GM12878 (cell line): ENCODE data around the gene MPRIP.

Source experiments
- BRCA1 ChIP-seq: IDR thresholded peaks from 2 replicates; pipeline ENCODE4 v1.6.1; 2011; ENCODE audit warnings: low read depth, low read length, improper control_type of control experiment
- CEBPZ ChIP-seq: fragments of 150-350 bp; IDR thresholded peaks from 2 replicates; pipeline ENCODE4 v1.6.1; 2016; ENCODE audit warnings: low read depth, low read length
- CHD1 ChIP-seq: IDR thresholded peaks from 2 replicates; pipeline ENCODE4 v1.6.1; 2012; ENCODE audit warnings: low read depth, low read length, improper control_type of control experiment
- CTCF ChIP-seq, 3 experiments: IDR thresholded peaks in 2 of 3; conservative IDR thresholded peaks in 1 of 3; 2 replicates each; pipeline ENCODE4 v1.5.1; 2011; ENCODE audit warnings: low read depth in 3 of 3, low read length in 3 of 3, mild to moderate bottlenecking in 3 of 3, control low read depth in 2 of 3, moderate library complexity in 2 of 3, inconsistent platforms in 1 of 3, mixed read lengths in 1 of 3; ENCODE audit not compliant: control insufficient read depth in 2 of 3, insufficient read depth in 1 of 3; ENCODE audit errors: extremely low read depth in 1 of 3
- EP300 ChIP-seq, 2 experiments: fragments of 150-350 bp in 1 of 2; IDR thresholded peaks; 2 replicates each; pipeline ENCODE4 v1.6.1; 2011 to 2012; ENCODE audit warnings: low read depth in 2 of 2, low read length in 2 of 2, borderline replicate concordance in 1 of 2, improper control_type of control experiment in 1 of 2, inconsistent platforms in 1 of 2; ENCODE audit not compliant: control insufficient read depth in 1 of 2
- ESRRA ChIP-seq: IDR thresholded peaks from 2 replicates; pipeline ENCODE4 v1.6.1; 2012; ENCODE audit warnings: mild to moderate bottlenecking, low read length, improper control_type of control experiment
- EZH2 ChIP-seq: IDR thresholded peaks from 2 replicates; pipeline ENCODE4 v1.6.1; 2012; ENCODE audit warnings: low read depth, mild to moderate bottlenecking, control low read depth, inconsistent platforms, low read length, borderline replicate concordance; ENCODE audit not compliant: control insufficient read depth
- GABPA ChIP-seq: IDR thresholded peaks from 2 replicates; pipeline ENCODE4 v1.6.1; 2014; ENCODE audit warnings: antibody characterized with exemption, low read depth, mild to moderate bottlenecking, inconsistent platforms
- IKZF2 ChIP-seq, 2 experiments: fragments of 450-650 bp; IDR thresholded peaks; 2 replicates each; pipeline ENCODE4 v1.6.1; 2017; ENCODE audit warnings: mild to moderate bottlenecking in 2 of 2, moderate library complexity in 2 of 2
- POLR2A ChIP-seq: IDR thresholded peaks from 2 replicates; pipeline ENCODE4 v1.6.1; 2011; ENCODE audit warnings: low read depth, mild to moderate bottlenecking, low read length
- RBBP5 ChIP-seq: fragments of 200-600 bp; sonication (generic); conservative IDR thresholded peaks from 2 replicates; pipeline ENCODE4 v1.6.1; 2016
- RFX5 ChIP-seq: IDR thresholded peaks from 2 replicates; pipeline ENCODE4 v1.6.1; 2011; ENCODE audit warnings: low read depth, low read length, improper control_type of control experiment
- SIN3A ChIP-seq: IDR thresholded peaks from 2 replicates; pipeline ENCODE4 v1.6.1; 2012; ENCODE audit warnings: low read depth, low read length, improper control_type of control experiment
- SP1 ChIP-seq: IDR thresholded peaks from one replicate; pipeline ENCODE4 v1.6.1; 2011; ENCODE audit warnings: low read depth, low read length

- no peak for TF ChIP-seq SIN3A
- TF ChIP-seq EP300 (IDR thresholded peaks at IDR 0.05; ENCODE audit: borderline replicate concordance in 1 of 2, control insufficient read depth in 1 of 2, low read depth in 2 of 2, low read length in 2 of 2), result no peak
- TF ChIP-seq GABPA, result no peak
- TF ChIP-seq EZH2, result no peak
- TF ChIP-seq CTCF (IDR thresholded peaks at IDR 0.05 in 2 of 3, conservative IDR thresholded peaks at IDR 0.05 in 1 of 3; ENCODE audit: control insufficient read depth in 2 of 3, extremely low read depth in 1 of 3, insufficient read depth in 1 of 3, low read depth in 3 of 3, low read length in 3 of 3), result no peak
- TF ChIP-seq ESRRA, result no peak
- TF ChIP-seq CHD1, result no peak
- no peak for TF ChIP-seq SP1
- no peak for TF ChIP-seq IKZF2 (IDR thresholded peaks at IDR 0.05)
- no peak for TF ChIP-seq POLR2A
- TF ChIP-seq BRCA1, result no peak
- TF ChIP-seq CEBPZ, result no peak
- TF ChIP-seq RBBP5, result no peak
- no peak for TF ChIP-seq RFX5
Observed at GRCh38 chr17:17082878-17083277, 40.6 kb downstream of the MPRIP start.
